HepG2 (cell line): ENCODE results near the gene SRC. TPM values are rescaled to one million over a fixed set of nuclear protein-coding genes. Genes with fewer than 3 reads are reported as not detected.

Source experiments
- ARHGAP35 ChIP-seq: sonication (generic); formaldehyde crosslinking; IDR thresholded peaks from 2 replicates; pipeline ENCODE4 v1.9.0; 2022; ENCODE audit warnings: mild to moderate bottlenecking, inconsistent platforms, moderate library complexity, missing genetic modification reagents, borderline replicate concordance
- CEBPB ChIP-seq: IDR thresholded peaks from 2 replicates; pipeline ENCODE4 v1.6.1; 2011; ENCODE audit warnings: low read depth, low read length, improper control_type of control experiment, borderline replicate concordance
- DRAP1 ChIP-seq: IDR thresholded peaks from 2 replicates; pipeline ENCODE4 v1.6.1; 2016; ENCODE audit warnings: missing genetic modification reagents, missing compliant biosample characterization
- HMG20B ChIP-seq: conservative IDR thresholded peaks from 2 replicates; pipeline ENCODE4 v1.6.1; 2016; ENCODE audit warnings: missing genetic modification reagents, missing compliant biosample characterization
- MXD3 ChIP-seq: IDR thresholded peaks from 2 replicates; pipeline ENCODE4 v1.6.1; 2016; ENCODE audit warnings: mild to moderate bottlenecking, missing biosample characterization, missing genetic modification reagents
- SNAI1 ChIP-seq: sonication (generic); formaldehyde crosslinking; IDR thresholded peaks from 2 replicates; pipeline ENCODE4 v1.5.0; 2020; ENCODE audit warnings: mild to moderate bottlenecking, missing genetic modification reagents, borderline replicate concordance
- YEATS4 ChIP-seq: sonication (generic); formaldehyde crosslinking; IDR thresholded peaks from 2 replicates; pipeline ENCODE4 v1.4.0; 2020; ENCODE audit warnings: missing genetic modification reagents, borderline replicate concordance
- ZGPAT ChIP-seq: IDR thresholded peaks from 2 replicates; pipeline ENCODE4 v1.6.1; 2016; ENCODE audit warnings: mild to moderate bottlenecking
- ZMAT5 ChIP-seq: sonication (generic); formaldehyde crosslinking; IDR thresholded peaks from 2 replicates; pipeline ENCODE4 v1.5.0; 2020; ENCODE audit warnings: mild to moderate bottlenecking, low read depth, missing genetic modification reagents, borderline replicate concordance
- ZNF614 ChIP-seq: IDR thresholded peaks from 2 replicates; pipeline ENCODE4 v1.6.1; 2018; ENCODE audit warnings: missing biosample characterization, missing genetic modification reagents, inconsistent platforms, borderline replicate concordance
- polyA plus RNA-seq, 8 experiments: library from polyadenylated mRNA; depleted of rRNA in 3 of 8; stranded (reverse) in 7 of 8; unstranded in 1 of 8; fragments of >200 nt; fragmentation: Illumina TruSeq in 4 of 8; extraction: Trizol in 4 of 8; gene quantifications; 2 replicates each; pipeline versions ENCODE4 v1.2.1 to v1.2.3, GENCODE V29; 2011 to 2016; ENCODE audit warnings: low read depth in 4 of 8, missing spikeins in 1 of 8, mixed read lengths in 1 of 8; ENCODE audit not compliant: insufficient read depth in 1 of 8
- total RNA-seq, 5 experiments: library from RNA; depleted of rRNA; stranded (reverse); fragments of >200 nt; fragmentation: Illumina TruSeq; extraction: Trizol; gene quantifications; 2 replicates each; pipeline ENCODE4 v1.2.3, GENCODE V29; 2016; ENCODE audit warnings: low read depth in 1 of 5

The SRC gene
- total and polyA plus RNA-seq, 2 of the 13 experiments (the other 11 are each of a cell fraction or from before 2014, with no cell fraction given) = 54.7 to 192 TPM

GRCh38 chr20:37396416-37397075 is 50.6 kb downstream of the SRC start (continued):
- TF ChIP-seq ZGPAT = no peak
- TF ChIP-seq CEBPB = no peak
- no peak for TF ChIP-seq MXD3
- no peak for TF ChIP-seq ARHGAP35
- no peak for TF ChIP-seq DRAP1
- no peak for TF ChIP-seq SNAI1 (CRISPR knock-in tag)
- no peak for TF ChIP-seq ZNF614 (CRISPR knock-in tag)
- no peak for TF ChIP-seq YEATS4 (CRISPR knock-in tag)
- no peak for TF ChIP-seq HMG20B (CRISPR knock-in tag)
- TF ChIP-seq ZMAT5 (CRISPR knock-in tag) = no peak
